ENCODE data around the gene AIFM3. TPM values are rescaled to one million over a fixed set of nuclear protein-coding genes. Genes with fewer than 3 reads are reported as not detected.

AIFM3 gene
- total and polyA plus RNA-seq, 4 donors = 0.38 to 1.1 (median 0.63) TPM

DNA sequence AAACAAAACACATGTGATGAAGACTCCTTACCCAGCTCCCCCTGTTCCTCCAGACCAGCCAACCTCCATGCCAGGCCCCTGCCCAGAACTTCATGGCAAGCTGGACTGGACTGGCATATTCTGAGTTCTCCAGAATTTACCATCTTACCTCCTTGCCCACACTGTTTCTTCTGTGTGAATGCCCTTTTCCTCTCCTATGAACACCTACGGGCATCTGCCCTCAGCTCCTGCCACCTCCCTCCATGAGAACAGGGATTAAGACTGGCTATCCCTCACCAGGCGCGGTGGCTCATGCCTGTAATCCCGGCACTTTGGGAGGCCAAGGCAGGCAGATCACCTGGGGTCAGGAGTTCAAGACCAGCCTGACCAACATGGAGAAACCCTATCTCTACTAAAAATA is 6.4 kb upstream of the AIFM3 start:
- DNase-seq (ENCODE audit: low spot score) = no peak
- Histone ChIP-seq H3K4me1 (ENCODE audit: control insufficient read depth in 4 of 4, insufficient read depth in 4 of 4, low read length in 3 of 4) (peaks cover 5 to 33% (median 13%) of the 10 kb centered on the region in 4 donors), H3K27ac (ENCODE audit: low read depth in 1 of 2, low read length in 2 of 2) (no peak overlapping the region), H3K27me3 (ENCODE audit: control insufficient read depth in 4 of 4, insufficient read depth in 4 of 4, low read length in 3 of 4) (no peaks in the 10 kb centered on the region), H3K9ac (ENCODE audit: low read depth in 1 of 2, low read length in 2 of 2) (no peak overlapping the region), H3K36me3 (ENCODE audit: control insufficient read depth in 4 of 4, insufficient read depth in 3 of 4, low read depth in 1 of 4, low read length in 3 of 4) (no peaks in the 10 kb centered on the region), H3K4me3 (ENCODE audit: low read depth in 1 of 3, low read length in 3 of 3) (no peak overlapping the region), H3K9me3 (ENCODE audit: control insufficient read depth in 4 of 4, low read length in 3 of 4) (no peaks in the 10 kb centered on the region)
- TF ChIP-seq, protein P1, sequence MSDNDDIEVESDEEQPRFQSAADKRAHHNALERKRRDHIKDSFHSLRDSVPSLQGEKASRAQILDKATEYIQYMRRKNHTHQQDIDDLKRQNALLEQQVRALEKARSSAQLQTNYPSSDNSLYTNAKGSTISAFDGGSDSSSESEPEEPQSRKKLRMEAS (IDR thresholded peaks at IDR 0.05) = no peak
- no peak for TF ChIP-seq FOXA2 (IDR thresholded peaks at IDR 0.05)
- TF ChIP-seq, protein P2, sequence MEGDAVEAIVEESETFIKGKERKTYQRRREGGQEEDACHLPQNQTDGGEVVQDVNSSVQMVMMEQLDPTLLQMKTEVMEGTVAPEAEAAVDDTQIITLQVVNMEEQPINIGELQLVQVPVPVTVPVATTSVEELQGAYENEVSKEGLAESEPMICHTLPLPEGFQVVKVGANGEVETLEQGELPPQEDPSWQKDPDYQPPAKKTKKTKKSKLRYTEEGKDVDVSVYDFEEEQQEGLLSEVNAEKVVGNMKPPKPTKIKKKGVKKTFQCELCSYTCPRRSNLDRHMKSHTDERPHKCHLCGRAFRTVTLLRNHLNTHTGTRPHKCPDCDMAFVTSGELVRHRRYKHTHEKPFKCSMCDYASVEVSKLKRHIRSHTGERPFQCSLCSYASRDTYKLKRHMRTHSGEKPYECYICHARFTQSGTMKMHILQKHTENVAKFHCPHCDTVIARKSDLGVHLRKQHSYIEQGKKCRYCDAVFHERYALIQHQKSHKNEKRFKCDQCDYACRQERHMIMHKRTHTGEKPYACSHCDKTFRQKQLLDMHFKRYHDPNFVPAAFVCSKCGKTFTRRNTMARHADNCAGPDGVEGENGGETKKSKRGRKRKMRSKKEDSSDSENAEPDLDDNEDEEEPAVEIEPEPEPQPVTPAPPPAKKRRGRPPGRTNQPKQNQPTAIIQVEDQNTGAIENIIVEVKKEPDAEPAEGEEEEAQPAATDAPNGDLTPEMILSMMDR (IDR thresholded peaks at IDR 0.05; ENCODE audit: low read depth, low read length, missing input control) = no peak
- no peak for TF ChIP-seq RXRA (IDR thresholded peaks at IDR 0.05)
- 93% methylated on average over 4 of the region's 4 CpGs for WGBS

DNA sequence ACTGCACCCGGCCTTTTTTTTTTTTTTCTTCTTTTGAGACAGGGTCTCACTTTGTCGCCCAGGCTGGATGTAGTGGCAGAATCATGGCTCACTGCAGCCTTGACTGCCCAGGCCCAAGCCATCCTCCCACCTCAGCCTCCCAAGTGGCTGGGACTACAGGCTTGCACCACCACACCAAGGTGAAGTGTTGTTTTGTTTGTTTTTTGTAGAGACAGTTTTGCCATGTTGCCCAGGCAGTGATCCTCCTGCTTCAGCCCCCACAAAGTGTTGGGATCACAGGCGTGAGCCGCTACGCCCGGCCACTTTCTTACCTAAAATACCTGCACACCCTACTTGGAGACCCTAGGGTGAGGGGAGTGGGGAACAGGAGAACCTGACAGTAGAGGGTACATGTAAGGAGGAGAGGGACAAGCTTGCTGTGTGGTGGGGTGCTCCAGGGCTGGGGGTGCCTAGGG is 4.5 kb upstream of the AIFM3 start:
- WGBS = 97% methylated on average over 6 of the region's 6 CpGs
- Histone ChIP-seq H3K27me3 (ENCODE audit: control insufficient read depth in 4 of 4, insufficient read depth in 4 of 4, low read length in 3 of 4) (no peaks in the 10 kb centered on the region), H3K9ac (ENCODE audit: low read depth in 1 of 2, low read length in 2 of 2) (no peak overlapping the region), H3K4me3 (ENCODE audit: low read depth in 1 of 3, low read length in 3 of 3) (no peak overlapping the region), H3K9me3 (ENCODE audit: control insufficient read depth in 4 of 4, low read length in 3 of 4) (no peaks in the 10 kb centered on the region), H3K36me3 (ENCODE audit: control insufficient read depth in 4 of 4, insufficient read depth in 3 of 4, low read depth in 1 of 4, low read length in 3 of 4) (no peaks in the 10 kb centered on the region), H3K27ac (ENCODE audit: low read depth in 1 of 2, low read length in 2 of 2) (no peak overlapping the region), H3K4me1 (ENCODE audit: control insufficient read depth in 4 of 4, insufficient read depth in 4 of 4, low read length in 3 of 4) (peaks cover 3 to 14% (median 6%) of the 10 kb centered on the region in 4 donors)
- DNase-seq (ENCODE audit: low spot score) = no peak
- TF ChIP-seq NR2F2 (IDR thresholded peaks at IDR 0.05) (no peak), SP1 (IDR thresholded peaks at IDR 0.05) (no peak), RAD21 (IDR thresholded peaks at IDR 0.05) (no peak)
- TF ChIP-seq, protein P1 (IDR thresholded peaks at IDR 0.05) = no peak

DNA sequence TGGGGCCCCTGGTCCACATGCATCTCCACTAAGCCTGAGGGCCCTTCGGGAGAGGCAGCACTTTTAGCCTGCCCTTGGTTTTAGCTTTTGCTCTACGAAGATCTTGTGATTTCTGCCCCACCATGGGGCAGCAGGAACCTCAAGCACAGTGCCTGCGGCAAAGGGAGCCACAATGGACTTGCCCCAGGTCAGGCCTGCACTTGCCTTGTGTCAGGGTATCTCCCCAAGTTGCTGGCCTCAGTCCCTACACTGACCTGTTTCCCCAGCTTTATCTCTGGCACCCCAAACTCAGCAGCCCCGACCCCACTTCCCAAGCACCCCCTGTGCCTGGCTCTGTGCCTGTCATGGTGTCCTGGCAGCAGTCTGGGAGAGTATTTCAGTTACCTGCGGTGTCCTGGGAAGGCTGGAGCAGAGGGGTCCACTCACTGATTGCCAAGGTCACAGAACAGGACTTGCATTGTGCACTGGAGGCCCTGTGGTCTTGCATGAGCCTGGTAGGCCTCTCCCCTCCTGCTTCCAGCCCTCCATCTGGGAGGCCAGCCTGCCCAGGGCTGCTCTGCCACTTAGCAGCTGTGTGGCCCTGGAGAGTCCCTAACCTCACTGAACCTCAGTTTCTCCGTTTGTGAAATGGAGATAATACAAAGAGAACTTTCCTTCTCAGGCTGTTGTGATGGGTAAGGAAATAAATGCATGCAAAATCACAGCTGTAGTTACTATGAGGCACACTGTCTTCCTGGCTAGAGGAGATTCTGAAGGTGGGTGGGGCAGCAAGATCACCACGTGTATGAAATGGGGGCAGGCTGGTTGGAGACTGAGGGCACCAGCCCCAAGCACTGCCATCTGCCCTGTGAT is 3.6 kb upstream of the AIFM3 start:
- Histone ChIP-seq H3K36me3 (ENCODE audit: control insufficient read depth in 4 of 4, insufficient read depth in 3 of 4, low read depth in 1 of 4, low read length in 3 of 4) (no peaks in the 10 kb centered on the region), H3K4me3 (ENCODE audit: low read depth in 1 of 3, low read length in 3 of 3) (no peak overlapping the region), H3K9ac (ENCODE audit: low read depth in 1 of 2, low read length in 2 of 2) (no peak overlapping the region), H3K4me1 (ENCODE audit: control insufficient read depth in 4 of 4, insufficient read depth in 4 of 4, low read length in 3 of 4) (peaks cover 3 to 9% (median 6%) of the 10 kb centered on the region in 4 donors), H3K27ac (ENCODE audit: low read depth in 1 of 2, low read length in 2 of 2) (no peak overlapping the region), H3K27me3 (ENCODE audit: control insufficient read depth in 4 of 4, insufficient read depth in 4 of 4, low read length in 3 of 4) (no peaks in the 10 kb centered on the region), H3K9me3 (ENCODE audit: control insufficient read depth in 4 of 4, low read length in 3 of 4) (no peaks in the 10 kb centered on the region)
- no peak for DNase-seq (ENCODE audit: low spot score)
- 86% methylated on average over 7 of the region's 7 CpGs for WGBS
- TF ChIP-seq EGR1 (IDR thresholded peaks at IDR 0.05; ENCODE audit: low read depth in 2 of 2) = no peak
- TF ChIP-seq FOXA1 (IDR thresholded peaks at IDR 0.05) = no peak
- no peak for TF ChIP-seq HNF4G (IDR thresholded peaks at IDR 0.05)
- no peak for TF ChIP-seq ATF3 (IDR thresholded peaks at IDR 0.05)
- TF ChIP-seq, protein P2 (IDR thresholded peaks at IDR 0.05; ENCODE audit: low read depth, low read length, missing input control) = no peak
- no peak for TF ChIP-seq GABPA (IDR thresholded peaks at IDR 0.05 in 1 of 2, conservative IDR thresholded peaks at IDR 0.05 in 1 of 2)
- TF ChIP-seq TAF1 (conservative IDR thresholded peaks at IDR 0.05) = no peak
- TF ChIP-seq, protein P3, sequence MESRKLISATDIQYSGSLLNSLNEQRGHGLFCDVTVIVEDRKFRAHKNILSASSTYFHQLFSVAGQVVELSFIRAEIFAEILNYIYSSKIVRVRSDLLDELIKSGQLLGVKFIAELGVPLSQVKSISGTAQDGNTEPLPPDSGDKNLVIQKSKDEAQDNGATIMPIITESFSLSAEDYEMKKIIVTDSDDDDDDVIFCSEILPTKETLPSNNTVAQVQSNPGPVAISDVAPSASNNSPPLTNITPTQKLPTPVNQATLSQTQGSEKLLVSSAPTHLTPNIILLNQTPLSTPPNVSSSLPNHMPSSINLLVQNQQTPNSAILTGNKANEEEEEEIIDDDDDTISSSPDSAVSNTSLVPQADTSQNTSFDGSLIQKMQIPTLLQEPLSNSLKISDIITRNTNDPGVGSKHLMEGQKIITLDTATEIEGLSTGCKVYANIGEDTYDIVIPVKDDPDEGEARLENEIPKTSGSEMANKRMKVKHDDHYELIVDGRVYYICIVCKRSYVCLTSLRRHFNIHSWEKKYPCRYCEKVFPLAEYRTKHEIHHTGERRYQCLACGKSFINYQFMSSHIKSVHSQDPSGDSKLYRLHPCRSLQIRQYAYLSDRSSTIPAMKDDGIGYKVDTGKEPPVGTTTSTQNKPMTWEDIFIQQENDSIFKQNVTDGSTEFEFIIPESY (IDR thresholded peaks at IDR 0.05) = no peak
- no peak for TF ChIP-seq HNF4A (conservative IDR thresholded peaks at IDR 0.05)
- TF ChIP-seq JUND (IDR thresholded peaks at IDR 0.05) = no peak
- TF ChIP-seq NR2F2 (IDR thresholded peaks at IDR 0.05) = no peak

Data from liver (tissue), 9 donors.